Stimulated activated CD8-positive, alpha-beta memory T cell treated with anti-CD3 and anti-CD28 coated beads, Interleukin-12 subunit alpha, Interleukin-12 subunit beta, amount 100 ng/mL, for 24 hours (primary cell): ENCODE measurements around the gene ROM1.

Experiments
- DNase-seq: peaks from one replicate; pipeline ENCODE4 v3.0.0-alpha.2; 2020; ENCODE audit errors: extremely low read depth

ROM1 gene

DNA sequence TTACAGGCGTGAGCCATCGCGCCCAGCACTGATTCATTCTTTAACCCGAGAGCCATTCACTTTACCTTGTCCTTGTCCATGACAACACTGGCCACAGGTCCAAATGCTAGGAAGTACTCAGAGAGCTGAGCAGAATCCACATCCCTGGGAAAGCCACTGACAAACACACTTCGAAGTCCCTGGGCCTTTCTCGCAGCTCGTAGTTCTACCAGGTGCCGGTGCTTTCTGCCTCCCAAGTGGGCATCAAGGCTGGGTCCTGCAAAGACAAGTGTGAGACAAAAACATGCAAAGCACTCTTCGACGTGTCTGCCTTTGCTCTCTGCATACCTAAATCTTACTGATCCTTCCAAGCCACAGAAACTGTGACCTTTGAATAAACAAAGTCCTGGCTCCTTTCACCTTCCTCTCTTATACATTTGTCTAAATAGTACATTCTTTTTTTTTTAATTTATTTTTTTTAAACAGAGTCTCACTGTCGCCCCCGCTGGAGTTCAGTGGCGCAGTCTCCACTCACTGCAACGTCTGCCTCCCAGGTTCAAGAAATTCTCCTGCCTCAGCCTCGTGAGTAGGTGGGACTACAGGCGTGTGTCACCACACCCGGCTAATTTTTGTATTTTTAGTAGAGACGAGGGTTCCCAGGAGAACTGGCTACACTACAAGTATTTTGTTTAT, 24.0 kb upstream of the ROM1 start:
- DNase-seq, result no peak

DNA sequence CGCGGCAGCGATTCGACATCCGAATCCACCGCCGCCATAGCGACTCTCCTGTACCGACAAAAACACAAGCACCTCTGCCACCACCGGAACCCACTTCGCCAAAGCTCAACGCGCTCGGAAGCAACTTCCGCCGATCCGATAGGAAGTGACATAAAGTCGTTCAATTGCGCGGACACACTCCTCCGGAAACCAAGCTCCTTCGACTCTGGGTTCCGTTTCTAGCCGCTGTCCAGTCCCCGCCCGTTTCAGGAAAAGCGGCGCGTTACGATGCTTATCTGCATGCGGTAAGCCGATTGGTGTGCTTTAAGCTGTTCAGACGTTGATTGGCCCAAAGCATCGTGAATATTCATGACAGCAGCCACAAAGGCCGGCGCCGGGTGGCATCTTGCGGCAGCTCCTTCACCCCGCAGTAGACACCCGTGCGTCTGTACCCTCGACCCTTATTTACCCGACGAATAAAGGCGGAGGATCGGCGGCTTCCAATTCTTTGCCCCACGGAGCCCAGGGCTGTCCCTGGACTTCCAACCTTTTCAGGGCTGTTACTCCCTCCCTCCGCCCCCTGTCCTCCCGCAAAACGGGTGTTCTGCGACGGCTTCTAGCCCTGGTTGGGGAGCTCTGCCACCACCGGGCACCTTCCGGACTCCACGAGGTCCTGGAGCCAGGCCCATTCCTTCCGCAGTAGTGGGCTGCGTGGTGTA, 21.5 kb upstream of the ROM1 start, which contains the start of gene TUT1:
TUT1 (minus strand) TSS at position 76 of the 698 bp plus-strand sequence; CDS start at position 38, 38 bp downstream.
- DNase-seq, result peak; percentile 83

DNA sequence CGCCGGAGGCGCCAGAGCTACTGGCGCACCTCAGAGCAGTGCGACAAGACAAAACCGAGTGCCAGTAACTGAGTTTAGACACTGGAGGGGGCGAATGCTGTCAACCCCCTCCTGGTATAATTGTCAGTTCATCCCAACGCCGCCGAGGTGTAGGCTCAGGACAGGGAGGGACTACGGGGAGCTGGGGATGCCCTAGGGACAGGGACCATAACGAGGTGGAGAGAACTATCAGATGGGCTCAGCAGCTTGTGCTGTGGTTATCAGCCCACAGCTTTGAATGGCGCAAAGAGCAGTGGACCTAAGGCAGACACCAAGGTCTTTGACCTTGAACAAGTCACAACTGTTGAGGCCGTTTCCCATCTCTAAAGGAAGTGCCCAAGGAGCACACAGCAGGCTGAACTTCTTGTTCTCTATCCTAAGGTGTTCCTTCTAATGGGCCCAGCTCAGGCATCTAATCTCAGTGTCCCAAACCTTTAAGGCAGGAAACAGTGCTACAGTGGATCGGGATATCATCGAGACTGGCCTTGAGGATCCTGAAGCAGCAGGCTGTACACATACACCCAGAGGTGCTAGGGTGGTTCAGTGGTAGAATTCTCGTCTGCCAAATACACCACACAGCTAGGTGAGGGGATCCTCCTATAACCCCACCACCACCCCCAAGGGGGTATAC, 20.8 kb upstream of the ROM1 start:
- DNase-seq, result no peak

DNA sequence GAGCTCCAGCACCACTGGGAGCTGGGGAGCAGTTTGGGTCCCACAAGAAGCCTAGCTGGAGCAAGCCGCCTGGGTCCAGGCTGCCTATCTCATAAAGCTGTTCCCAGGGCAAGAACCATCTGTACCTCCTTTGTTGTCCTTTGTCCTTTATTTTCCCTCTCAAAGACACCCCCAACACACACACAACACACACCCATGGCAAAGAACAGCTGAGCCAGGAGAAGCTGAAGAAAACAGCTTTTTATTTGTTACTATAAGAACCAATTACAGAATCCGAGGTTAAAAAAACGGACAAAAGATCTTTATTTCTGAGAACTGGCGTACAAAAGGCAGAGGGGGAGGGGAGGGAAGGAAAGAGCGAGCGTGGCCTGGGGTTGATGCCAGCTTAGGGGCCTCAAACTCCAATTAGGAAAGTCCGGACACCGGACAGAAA, 20.1 kb upstream of the ROM1 start:
- DNase-seq, result no peak

DNA sequence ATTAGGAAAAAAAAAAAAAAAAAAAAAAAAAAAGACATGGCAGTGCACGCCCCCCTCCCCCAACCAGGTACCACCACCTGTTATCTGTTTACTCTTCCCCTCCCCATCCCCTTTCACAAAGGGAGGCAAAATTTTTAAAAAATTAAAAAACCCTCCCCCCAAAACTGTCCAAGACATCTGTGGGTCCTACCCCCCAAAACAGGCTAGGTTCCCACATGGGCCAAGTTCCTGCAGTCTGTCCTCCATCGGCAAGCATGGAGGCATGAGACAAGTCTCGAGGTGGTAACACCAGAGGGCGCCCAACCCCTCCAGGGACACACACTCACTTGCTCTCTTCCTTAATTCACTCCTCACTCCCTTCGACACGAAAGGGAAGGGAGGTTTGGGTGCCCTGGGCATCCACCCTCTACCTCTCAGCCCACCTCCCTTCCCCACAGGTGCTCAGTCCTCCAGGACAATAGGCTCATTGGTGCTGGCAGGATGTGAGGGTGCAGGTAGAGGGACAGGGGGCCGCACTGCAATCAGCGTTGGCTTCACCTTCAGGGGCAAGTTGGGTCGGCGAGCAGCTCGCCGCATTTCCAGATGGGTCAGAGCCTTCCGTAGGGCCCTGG, 19.5 kb upstream of the ROM1 start:
- DNase-seq, result no peak

DNA sequence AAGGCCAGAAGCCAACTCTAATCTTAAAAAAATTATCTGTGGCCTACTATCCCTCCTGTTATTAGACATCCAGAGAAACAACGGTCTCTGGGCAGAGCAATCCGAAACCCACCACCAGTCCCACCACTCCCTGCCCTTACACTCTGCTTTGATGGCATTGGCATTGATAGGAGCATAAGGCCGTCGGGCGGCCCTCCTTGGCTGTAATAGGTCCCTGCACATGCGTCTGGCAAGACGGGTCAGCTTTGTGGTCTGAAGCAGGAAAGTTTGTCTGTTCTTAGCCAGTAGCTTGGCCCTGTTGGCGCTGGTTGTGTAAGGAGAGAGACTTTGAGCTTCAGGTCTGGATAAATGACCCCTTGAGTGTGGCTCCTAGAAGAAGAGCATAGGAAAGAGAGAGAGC, 17.9 kb upstream of the ROM1 start:
- DNase-seq, result no peak

DNA sequence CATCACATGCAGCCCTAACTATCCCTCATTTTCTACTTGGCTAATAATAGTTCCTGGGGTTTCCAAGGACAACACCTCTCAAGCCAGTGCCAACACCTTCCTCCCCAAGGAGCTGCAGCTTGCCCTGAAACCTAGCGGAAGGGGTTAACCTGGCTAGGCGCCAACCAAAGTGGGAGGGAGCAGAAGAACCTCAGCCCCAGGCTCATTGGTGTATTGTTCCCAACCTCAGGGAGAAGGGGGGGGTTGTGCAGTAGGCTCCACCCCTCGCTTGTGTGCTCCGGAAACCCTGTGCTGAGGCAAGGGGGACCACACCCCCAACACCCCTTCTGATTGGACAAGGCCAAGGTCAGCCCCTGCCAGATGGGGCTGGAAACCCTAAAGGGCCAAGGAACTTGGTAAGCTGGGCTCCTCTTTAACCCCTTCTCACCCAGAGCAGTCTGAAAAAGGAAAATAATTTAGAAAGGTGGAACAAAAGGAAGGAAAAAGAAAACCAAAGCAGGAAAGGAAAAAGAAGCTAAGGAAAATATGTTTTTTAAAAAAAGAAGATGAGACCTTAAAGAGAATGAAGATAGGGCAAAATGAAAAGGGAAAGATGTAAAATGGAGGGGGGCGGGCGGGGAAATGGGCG, 13.9 kb upstream of the ROM1 start:
- DNase-seq, result peak; percentile 92

DNA sequence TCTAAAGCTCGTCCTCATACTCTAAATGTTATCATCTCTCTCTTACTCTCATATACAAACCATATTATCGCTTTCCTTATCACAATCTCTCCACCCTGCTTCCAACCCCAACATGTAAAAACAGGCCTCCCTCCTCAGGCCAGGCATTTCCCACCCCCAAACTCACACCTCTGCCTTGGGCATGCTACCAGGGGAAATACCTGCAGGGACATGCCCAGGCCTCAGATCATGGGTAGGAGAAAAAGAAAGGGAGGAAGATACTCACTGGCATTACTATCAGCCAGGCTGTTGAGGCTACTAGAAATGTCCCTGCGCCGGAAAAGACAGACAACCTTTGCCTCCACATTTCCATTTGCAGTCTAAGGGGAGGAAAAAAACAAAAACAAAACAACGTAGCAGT, 13.2 kb upstream of the ROM1 start:
- no peak for DNase-seq

DNA sequence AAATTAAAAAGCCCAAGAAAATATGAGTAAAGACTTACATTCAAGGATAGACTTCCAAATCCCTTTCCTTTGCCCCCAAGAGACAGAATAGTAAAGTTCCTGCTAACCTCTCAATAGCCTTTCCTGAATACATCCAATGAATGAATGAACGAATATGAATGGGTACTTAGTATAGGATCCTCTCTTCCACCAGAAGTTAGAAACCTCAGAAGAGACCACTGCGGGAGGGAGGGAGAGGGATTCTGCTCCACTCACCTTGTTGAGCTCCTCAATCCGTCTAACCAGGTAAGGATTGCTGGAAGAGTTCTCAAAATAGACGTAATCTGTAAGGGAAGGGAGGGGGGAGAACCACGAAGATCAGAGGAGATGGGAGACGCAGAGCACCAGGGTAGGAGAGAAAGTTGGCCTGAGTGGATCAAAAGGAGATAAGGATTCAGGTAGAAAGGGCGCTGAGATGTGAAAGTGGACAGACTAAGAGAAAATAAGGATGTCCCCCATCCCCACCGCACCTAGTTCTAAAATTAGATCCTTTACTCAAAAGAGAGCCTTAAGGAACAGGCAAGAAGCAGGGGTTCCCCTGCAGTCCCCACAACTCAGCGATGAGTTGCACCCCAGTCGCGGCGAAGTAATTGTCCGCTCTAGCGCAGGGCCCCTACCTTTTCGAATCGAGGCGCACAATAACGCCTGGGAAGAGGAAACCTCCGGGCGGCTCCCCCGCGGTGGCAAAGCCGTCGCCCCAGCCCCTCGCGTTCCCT, 12.5 kb upstream of the ROM1 start:
- no peak for DNase-seq

DNA sequence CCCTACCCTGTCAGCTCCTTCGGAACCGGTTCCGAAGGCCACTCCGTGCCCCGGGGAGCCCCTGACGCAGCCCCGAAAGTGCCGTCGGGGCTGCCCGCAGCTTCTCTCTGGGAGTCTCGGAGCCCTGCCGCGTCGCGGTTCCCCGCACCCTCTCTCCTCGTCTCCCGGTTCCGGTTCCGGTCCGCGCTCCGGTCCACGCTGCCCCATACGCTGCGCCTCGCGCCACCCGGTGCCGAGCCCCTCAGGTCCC, 12.0 kb upstream of the ROM1 start:
- DNase-seq, result no peak

DNA sequence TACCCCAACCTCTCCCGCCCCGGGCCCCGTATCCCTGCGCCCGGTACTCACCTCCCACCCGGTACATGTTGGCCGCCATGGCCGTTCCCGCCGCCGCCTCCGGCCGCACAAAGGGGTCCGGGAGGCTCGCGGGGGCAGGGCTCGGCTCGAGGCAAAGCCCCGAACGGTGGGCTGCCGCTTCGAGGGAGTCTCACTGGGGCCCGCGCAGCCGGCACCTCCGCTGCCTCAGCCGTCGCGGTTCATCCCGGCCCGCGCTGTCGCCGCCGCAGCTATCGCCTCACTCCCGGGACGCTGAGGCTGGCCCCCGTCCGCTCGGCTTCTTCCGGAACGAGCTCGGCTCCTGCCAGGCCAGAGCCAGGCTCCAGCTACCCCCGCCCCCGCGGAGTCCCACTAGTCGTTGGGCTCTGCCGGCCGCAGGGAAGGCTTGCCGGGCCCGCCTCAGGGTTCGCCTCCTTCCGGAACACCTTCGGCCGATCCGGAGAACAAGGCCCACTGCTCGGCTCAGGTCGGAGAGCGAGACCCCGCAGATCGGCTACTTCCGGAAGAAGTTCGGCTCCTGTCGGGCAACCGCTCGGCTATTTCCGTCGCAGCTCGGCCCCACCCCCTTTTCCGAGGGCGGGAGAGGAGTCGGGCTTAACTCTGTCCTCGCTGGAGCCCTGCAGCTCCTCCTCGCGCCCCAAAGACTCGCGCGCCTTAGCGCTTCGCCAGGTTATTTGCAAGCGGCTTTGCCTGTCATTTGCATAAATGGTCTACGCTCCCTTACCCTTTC, 11.5 kb upstream of the ROM1 start, which contains the start of gene MTA2:
MTA2 (minus strand) TSS at position 494 of the 769 bp plus-strand sequence; CDS start at position 79, 415 bp downstream.
- peak; percentile 91 for DNase-seq

DNA sequence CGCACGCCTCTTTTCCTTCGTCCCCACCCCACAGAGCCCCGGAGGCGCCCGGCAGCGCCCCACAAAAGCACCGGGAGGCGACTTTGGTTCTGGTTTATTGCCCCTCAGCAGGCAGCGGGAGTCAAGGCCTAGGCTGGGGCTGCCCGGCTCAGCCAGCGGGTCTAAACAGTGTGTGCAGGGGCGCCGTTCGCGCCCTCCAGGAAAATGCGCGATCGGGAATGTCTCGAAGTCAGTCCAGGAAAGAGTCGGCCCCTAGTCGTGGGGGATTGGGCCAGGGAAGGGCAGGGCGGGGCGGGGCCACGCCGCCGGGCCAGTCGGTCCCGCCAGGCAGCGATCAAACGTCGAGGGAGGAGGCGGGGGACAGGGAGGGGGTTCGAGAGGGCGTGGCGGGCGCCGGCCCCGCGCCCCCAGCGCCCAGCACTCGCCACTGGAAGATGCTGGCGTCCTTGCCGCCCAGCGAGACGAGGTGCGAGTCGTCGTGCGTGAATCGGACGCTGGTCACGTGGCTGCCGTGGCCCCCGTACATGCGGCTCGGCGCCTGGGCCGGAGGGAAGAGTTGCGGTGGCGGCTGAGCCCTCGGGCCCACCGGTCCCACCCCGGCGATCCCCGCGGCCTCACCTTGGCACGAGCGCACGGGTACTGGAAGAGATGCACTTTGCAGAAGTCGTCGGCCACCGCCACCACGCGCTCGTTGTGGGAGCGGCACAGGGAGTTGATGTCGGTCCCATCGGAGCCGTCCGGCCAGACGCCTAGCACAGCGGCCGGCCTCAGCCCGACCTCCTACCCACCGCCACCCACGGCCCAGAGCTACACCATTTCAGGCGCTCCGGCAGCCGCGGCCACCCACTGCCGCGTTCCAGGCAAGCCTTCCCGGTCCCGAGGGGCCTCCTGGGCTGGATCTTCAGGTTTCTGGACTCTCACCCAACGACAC, 10.7 kb upstream of the ROM1 start:
- no peak for DNase-seq

DNA sequence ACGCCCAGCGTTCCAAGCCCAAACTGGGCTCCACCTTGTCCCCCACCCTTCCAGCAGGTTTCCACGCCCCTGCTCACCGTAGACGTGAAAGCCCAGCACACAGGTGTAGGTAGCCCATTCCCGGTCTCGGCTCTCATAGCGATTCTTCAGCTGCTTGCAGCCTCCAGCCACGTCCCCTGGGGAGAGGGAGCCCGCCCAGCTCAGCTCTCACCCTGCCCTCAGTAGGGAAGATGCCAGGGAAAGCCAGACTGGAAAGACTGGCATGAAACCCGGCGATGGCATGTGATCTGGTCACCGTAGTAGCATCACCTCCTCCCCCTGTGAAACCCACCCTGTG, 10.0 kb upstream of the ROM1 start:
- DNase-seq, result no peak

DNA sequence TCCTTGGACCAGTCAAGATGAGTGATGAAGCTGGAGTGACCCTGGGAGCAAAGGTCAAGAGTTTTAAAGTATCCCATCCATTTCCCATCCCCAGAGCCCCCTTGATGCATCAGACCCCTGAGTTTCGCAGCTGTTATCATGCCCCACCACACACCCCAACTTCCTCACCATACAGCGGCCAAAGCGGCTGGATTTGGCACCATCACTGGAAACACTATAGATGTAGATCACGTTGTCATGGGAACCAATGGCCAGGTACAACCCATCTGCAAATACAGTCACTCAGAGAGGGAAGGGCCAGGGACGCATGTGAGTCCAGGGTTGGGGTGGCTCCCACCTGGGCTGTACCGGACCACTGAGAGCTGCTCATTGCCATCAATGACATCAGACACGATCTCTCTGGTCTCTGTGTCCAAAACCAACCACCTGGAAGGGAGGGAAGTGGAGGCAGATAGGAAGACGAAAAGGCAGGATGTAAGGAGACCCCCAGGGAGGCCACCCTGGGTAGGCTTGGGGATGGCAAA, 9.2 kb upstream of the ROM1 start:
- DNase-seq, result no peak

DNA sequence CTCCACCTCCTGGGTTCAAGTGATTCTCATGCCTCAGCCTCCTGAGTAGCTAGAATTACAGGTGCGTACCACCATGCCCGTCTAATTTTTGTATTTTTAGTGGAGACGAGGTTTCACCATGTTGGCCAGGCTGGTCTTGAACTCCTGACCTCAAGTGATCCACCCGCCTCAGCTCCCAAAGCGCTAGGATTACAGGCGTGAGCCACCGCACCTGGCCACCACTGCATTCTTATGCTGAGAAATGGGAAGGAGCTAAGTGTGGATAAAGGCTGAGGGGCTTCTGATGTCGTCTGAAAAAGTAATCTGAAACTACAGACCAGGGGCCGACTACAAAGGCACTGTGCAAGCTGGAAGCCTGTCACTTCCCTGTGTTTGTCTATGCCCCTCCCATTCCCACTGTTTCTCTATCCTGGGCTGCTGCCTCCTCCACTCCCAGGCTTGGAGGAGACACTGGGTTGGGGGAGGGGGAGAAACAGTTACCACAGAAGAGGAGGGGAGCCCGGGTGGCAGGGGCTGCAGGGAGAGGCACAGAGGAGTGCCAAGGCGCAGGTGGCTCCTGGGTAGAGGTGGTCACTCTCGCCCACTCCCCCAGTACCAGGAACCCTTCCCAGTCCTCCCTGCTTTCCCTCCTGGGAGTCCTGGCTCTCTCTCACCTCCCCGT, 8.5 kb upstream of the ROM1 start:
- DNase-seq, result no peak

DNA sequence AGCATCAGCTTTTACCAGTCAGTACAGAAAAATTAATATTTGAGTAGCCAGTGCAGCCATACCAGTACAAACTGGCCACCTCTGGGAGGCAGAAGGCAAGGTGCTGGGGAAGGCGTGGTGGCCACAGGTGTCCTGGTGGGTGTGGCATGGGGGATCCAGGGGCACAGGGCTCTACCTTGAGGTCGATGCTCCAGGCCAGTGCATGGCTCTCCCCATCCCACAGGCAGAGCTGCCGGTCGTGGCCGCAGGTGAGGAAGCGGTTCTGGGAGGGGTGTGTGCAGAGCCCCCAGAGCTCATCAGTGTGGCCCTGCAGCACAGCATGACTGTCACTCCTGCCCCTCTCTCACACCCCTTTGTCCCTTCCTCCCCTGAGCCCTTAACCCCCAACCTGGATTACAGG, 7.6 kb upstream of the ROM1 start:
- no peak for DNase-seq

DNA sequence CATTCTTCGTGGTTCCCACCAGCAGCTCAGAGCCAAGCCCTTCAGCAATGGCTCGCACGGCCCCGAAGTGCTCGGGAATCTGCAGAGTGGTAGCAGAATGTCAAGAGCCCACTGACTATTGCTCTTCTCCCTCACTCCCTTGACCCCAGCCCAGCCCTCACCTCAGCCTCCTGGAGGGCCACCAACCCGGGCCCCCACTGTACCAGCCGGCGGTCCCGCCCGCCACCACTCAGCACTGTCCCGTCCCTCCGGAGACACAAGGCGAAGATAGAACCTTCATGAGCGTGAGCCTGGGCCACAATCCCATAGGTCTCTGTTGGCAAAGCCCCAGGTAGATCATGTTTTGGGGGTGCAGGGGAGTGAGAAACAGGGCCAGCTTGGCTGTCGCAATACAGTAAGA, 7.2 kb upstream of the ROM1 start:
- DNase-seq, result no peak

DNA sequence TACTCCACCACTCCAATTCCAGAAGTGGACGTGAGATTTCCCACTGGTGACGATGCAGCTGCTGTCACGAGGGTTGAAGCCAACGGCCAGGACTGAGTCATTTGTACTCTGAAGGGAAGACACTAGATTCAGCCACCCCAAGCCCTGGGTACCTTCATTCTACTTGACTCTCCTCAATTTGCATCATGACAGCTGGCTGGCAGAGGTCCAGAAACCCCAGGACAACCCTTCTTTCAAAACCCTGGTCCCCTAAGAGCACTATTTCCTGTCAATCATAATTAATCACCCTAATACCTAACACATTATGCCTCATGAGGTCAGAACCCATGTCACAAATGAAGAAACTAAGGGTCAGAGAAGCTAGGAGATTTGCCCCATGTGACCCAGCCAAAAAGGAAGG, 5.3 kb upstream of the ROM1 start:
- DNase-seq, result no peak

DNA sequence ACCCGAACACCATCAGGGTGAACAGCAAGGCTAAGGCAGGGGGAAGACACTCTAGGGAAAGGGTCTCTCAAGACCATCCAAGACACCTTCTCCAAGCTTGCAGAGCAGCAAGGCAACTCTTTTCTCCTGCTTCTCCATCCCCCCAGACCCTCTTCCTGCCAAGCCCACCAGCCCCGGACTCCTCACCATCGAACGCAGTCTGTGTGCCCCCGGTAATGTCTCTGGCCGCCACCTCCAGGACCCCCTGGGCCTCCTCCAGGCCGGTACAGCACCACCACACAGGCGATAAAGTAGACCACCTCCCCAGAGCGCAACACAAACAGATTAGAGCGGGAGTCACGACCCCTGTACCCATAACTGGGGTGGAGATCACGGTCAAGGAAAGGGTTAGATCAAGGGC, 4.3 kb upstream of the ROM1 start:
- DNase-seq, result no peak
